ENCODE data around the gene AKAP8.
"Not testable (repeated sequence)": the region's sequence is repeated elsewhere in the genome, so short reads cannot be mapped to it uniquely, and the experiment has no call there.

DNA sequence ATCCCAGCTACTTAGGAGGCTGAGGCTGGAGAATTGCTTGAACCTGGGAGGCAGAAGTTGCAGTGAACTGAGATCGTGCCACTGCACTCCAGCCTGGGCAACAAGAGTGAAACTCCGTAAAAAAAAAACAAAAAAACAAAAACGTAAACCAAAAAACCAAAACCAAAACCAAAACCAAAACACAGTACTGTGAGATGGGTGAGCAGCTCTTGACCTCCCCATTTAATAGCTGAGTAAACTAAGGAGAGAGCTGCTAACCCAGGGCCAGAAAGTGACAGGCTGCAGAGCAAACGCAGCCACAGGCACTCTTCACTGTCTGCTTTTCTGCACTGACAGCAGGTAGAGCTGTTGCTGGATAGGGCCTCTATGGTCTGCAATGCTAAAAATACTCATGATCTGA, 19.6 kb downstream of the AKAP8 start:
- TF ChIP-seq POLR2A (IDR thresholded peaks at IDR 0.05; ENCODE audit: low read depth, low read length); TAF1 (IDR thresholded peaks at IDR 0.05; ENCODE audit: borderline replicate concordance, low read depth, low read length): not testable (repeated sequence)
- TF ChIP-seq POLR2AphosphoS5 (IDR thresholded peaks at IDR 0.05; ENCODE audit: low read depth, low read length), result 0 out of 2 replicates have a peak, but pooled peaks have one; percentile 19
